Inferior parietal cortex (tissue), 1 donor: ENCODE data around the gene WDFY3.
"Not testable (repeated sequence)": the region's sequence is repeated elsewhere in the genome, so short reads cannot be mapped to it uniquely, and the experiment has no call there.

Experiments
- DNase-seq: peaks from one replicate; pipeline ENCODE4 v3.0.0-alpha.2; 2016; ENCODE audit errors: extremely low spot score

The WDFY3 gene

GRCh38 chr4:84677995-84678394 is 288.5 kb downstream of the WDFY3 start:
- no peak for DNase-seq

- no peak for DNase-seq
These were observed 289.4 kb downstream of the WDFY3 start for GRCh38 chr4:84677093-84677492.

GRCh38 chr4:84673475-84674240 is 292.8 kb downstream of the WDFY3 start:
- no peak for DNase-seq

- no peak for DNase-seq
These were observed 294.3 kb downstream of the WDFY3 start for GRCh38 chr4:84672177-84672576.

- DNase-seq: no peak
These were observed 297.3 kb downstream of the WDFY3 start for GRCh38 chr4:84669201-84669600.

- DNase-seq: no peak
These were observed 300.1 kb downstream of the WDFY3 start for GRCh38 chr4:84666439-84666838.

- not testable (repeated sequence) for DNase-seq
These were observed 301.7 kb downstream of the WDFY3 start for GRCh38 chr4:84664767-84665166.

- DNase-seq: no peak
These were observed 305.1 kb downstream of the WDFY3 start for GRCh38 chr4:84661191-84661939.

GRCh38 chr4:84660606-84661005 is 305.9 kb downstream of the WDFY3 start:
- DNase-seq: no peak

GRCh38 chr4:84652478-84652877 is 314.0 kb downstream of the WDFY3 start:
- DNase-seq: no peak

- DNase-seq: no peak
These were observed 315.0 kb downstream of the WDFY3 start for GRCh38 chr4:84651499-84651898.

GRCh38 chr4:84648863-84649647 is 317.4 kb downstream of the WDFY3 start:
- DNase-seq: no peak

- DNase-seq: no peak
These were observed 318.3 kb downstream of the WDFY3 start for GRCh38 chr4:84648178-84648577.

GRCh38 chr4:84647312-84647884 is 319.1 kb downstream of the WDFY3 start:
- DNase-seq: no peak

- no peak for DNase-seq
These were observed 322.4 kb downstream of the WDFY3 start for GRCh38 chr4:84644087-84644486.

- DNase-seq: no peak
These were observed 327.3 kb downstream of the WDFY3 start for GRCh38 chr4:84639145-84639544.

GRCh38 chr4:84638092-84638491 is 328.4 kb downstream of the WDFY3 start:
- DNase-seq: no peak

GRCh38 chr4:84634961-84635360 is 331.5 kb downstream of the WDFY3 start:
- no peak for DNase-seq

- DNase-seq: no peak
These were observed 334.4 kb downstream of the WDFY3 start for GRCh38 chr4:84632092-84632491.

- no peak for DNase-seq
These were observed 334.9 kb downstream of the WDFY3 start for GRCh38 chr4:84631573-84631972.

GRCh38 chr4:84626673-84627072 is 339.8 kb downstream of the WDFY3 start:
- no peak for DNase-seq

- DNase-seq: no peak
These were observed 342.8 kb downstream of the WDFY3 start for GRCh38 chr4:84623661-84624060.
